Panc1 (cell line): ENCODE measurements around the gene AFF2. TPM values are rescaled to one million over a fixed set of nuclear protein-coding genes. Genes with fewer than 3 reads are reported as not detected.

Experiments
- ATAC-seq: fragments of 200-7000 bp; cut with Tn5 transposase; 2 replicates; pipeline ENCODE4 v1.9.1; 2020; ENCODE audit warnings: mild to moderate bottlenecking, moderate library complexity
- BruUV-seq: library from RNA; stranded (reverse); fragments of 400-500 nt; replicated peaks from 2 replicates; lab custom pipeline; 2021; lab: Mats Ljungman, UMichigan
- CTCF ChIA-PET: fragments of 300-600 bp; sonication (Branson Sonifier 250); formaldehyde crosslinking; loops from one replicate; lab custom pipeline; 2022; ENCODE audit warnings: antibody characterized with exemption; lab: Charles Lee
- POLR2A ChIA-PET: fragments of 300-600 bp; sonication (Branson Sonifier 250); formaldehyde crosslinking; loops from one replicate; lab custom pipeline; 2022; ENCODE audit warnings: antibody characterized with exemption; lab: Charles Lee
- DNase-seq: peaks from one replicate; pipeline ENCODE4 v3.0.0-alpha.2; 2010; ENCODE audit warnings: low read depth, low spot score
- H3K27ac ChIP-seq: 2 replicates; pipeline ENCODE4 v1.5.1; 2011; ENCODE audit warnings: mild to moderate bottlenecking, low read length, inconsistent platforms
- H3K27me3 ChIP-seq: fragments of 200-500 bp; sonication (Bioruptor generic); 2 replicates; pipeline ENCODE4 v1.6.0; 2014; ENCODE audit warnings: low read length, inconsistent platforms; ENCODE audit not compliant: control insufficient read depth, insufficient read depth
- H3K36me3 ChIP-seq: fragments of 200-500 bp; sonication (Bioruptor generic); 2 replicates; pipeline ENCODE4 v1.5.1; 2014; ENCODE audit warnings: inconsistent platforms, mild to moderate bottlenecking, low read length, moderate library complexity; ENCODE audit not compliant: control insufficient read depth, insufficient read depth
- H3K4me1 ChIP-seq: 2 replicates; pipeline ENCODE4 v1.5.1; 2011; ENCODE audit warnings: inconsistent platforms, mild to moderate bottlenecking, low read length, moderate library complexity; ENCODE audit not compliant: control insufficient read depth, insufficient read depth
- H3K4me3 ChIP-seq, 2 experiments: 2 replicates each; pipeline ENCODE4 v1.5.1; 2011 to 2012; ENCODE audit warnings: low read depth in 2 of 2, low read length in 2 of 2, mild to moderate bottlenecking in 2 of 2, inconsistent platforms in 1 of 2, moderate library complexity in 1 of 2
- H3K9me3 ChIP-seq: fragments of 200-500 bp; sonication (Bioruptor generic); 2 replicates; pipeline ENCODE4 v1.5.1; 2014; ENCODE audit warnings: low read depth, mild to moderate bottlenecking, inconsistent platforms, low read length, moderate library complexity; ENCODE audit not compliant: control insufficient read depth, insufficient read depth
- POLR2AphosphoS5 ChIP-seq: IDR thresholded peaks from 2 replicates; pipeline ENCODE4 v1.6.1; 2012; ENCODE audit warnings: mild to moderate bottlenecking, low read depth, low read length, moderate library complexity
- SIN3A ChIP-seq: IDR thresholded peaks from 2 replicates; pipeline ENCODE4 v1.6.1; 2012; ENCODE audit warnings: low read depth, mild to moderate bottlenecking, low read length, moderate library complexity, borderline replicate concordance; ENCODE audit not compliant: insufficient read depth
- TCF7L2 ChIP-seq: IDR thresholded peaks from 2 replicates; pipeline ENCODE4 v1.6.1; 2011; ENCODE audit warnings: mild to moderate bottlenecking, low read depth, low read length, inconsistent platforms
- in situ Hi-C: cut with HindIII; loops from 2 replicates; pipeline ENCODE4 v1.10.0; 2016; ENCODE audit warnings: low sequenced_read_pairs, low pct_unique_long_range_greater_than_20kb
- intact Hi-C: fragments of 100-400 bp; cut with micrococcal nuclease; formaldehyde crosslinking; loops from one replicate; pipeline ENCODE4 v1.10.0; 2022; ENCODE audit not compliant: unreplicated experiment
- total RNA-seq: library from RNA; stranded (reverse); gene quantifications from one replicate; pipeline ENCODE4 v1.2.1, GENCODE V29; 2021; ENCODE audit not compliant: unreplicated experiment
- TF ChIP-seq, protein P1 (sequence below): fragments of 450-650 bp; IDR thresholded peaks from 2 replicates; pipeline ENCODE4 v1.5.1; 2017; ENCODE audit warnings: mild to moderate bottlenecking
- TF ChIP-seq, protein P2 (sequence below), 2 experiments: IDR thresholded peaks; 2 replicates each; pipeline ENCODE4 v1.6.1; 2011 to 2012; ENCODE audit warnings: low read depth in 2 of 2, control low read depth in 1 of 2, low read length in 1 of 2, mild to moderate bottlenecking in 1 of 2, moderate library complexity in 1 of 2; ENCODE audit not compliant: insufficient read depth in 1 of 2

AFF2 gene
- total RNA-seq, 1 experiment from 2014 or later = 0.05 TPM

DNA sequence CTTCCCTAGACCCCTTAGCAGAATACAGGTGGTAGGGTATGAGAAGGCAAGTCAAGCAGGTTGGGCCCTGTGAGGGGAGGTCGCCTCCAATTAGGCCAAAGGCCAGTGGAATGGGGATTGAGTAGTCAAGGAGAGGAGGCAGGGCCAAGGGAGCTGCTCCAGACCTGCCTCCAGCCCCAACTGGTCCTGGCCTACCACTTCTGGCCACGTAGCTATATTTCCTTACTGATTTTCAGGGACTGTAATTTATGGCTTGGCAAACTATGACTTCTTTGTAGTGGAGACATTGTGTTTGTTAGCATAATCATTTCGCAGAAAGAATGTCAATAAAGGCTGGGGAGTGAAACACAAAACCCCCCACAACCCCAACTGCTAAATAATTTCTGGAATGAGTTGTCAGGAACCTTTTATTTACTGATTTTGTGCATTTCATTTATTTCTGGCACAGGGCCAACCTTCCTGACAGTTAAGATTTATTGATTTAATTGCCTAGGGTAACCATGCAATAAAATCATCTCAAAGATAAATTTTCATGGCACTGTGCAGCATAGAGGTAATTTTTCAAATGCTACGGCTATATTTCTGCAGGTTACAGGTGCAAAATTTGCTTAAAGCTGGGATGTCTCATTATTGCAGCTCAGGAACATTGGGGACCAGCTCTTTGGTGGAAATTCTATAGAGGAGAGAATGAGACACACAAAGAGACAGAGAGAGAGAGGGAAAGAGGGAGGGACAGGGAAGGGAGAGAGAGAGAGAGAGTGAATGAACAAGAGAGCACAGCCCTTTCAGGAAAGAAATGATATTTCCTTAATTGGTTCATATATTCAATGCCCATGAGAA, 509.8 kb downstream of the AFF2 start:
- CTCF ChIA-PET = no interaction called here
- Histone ChIP-seq H3K9me3 (no peaks in the 10 kb centered on the region), H3K27ac (no peak overlapping the region), H3K4me1 (no peaks in the 10 kb centered on the region), H3K4me3 (no peak overlapping the region), H3K27me3 (no peaks in the 10 kb centered on the region), H3K36me3 (no peaks in the 10 kb centered on the region)
- in situ Hi-C loops = no loop called here
- DNase-seq (no peak), ATAC-seq (no peak)
- POLR2A ChIA-PET = no interaction called here
- TF ChIP-seq SIN3A (no peak), POLR2AphosphoS5 (no peak), TCF7L2 (no peak)
- TF ChIP-seq, protein P1, sequence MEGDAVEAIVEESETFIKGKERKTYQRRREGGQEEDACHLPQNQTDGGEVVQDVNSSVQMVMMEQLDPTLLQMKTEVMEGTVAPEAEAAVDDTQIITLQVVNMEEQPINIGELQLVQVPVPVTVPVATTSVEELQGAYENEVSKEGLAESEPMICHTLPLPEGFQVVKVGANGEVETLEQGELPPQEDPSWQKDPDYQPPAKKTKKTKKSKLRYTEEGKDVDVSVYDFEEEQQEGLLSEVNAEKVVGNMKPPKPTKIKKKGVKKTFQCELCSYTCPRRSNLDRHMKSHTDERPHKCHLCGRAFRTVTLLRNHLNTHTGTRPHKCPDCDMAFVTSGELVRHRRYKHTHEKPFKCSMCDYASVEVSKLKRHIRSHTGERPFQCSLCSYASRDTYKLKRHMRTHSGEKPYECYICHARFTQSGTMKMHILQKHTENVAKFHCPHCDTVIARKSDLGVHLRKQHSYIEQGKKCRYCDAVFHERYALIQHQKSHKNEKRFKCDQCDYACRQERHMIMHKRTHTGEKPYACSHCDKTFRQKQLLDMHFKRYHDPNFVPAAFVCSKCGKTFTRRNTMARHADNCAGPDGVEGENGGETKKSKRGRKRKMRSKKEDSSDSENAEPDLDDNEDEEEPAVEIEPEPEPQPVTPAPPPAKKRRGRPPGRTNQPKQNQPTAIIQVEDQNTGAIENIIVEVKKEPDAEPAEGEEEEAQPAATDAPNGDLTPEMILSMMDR = no peak
- TF ChIP-seq, protein P2, sequence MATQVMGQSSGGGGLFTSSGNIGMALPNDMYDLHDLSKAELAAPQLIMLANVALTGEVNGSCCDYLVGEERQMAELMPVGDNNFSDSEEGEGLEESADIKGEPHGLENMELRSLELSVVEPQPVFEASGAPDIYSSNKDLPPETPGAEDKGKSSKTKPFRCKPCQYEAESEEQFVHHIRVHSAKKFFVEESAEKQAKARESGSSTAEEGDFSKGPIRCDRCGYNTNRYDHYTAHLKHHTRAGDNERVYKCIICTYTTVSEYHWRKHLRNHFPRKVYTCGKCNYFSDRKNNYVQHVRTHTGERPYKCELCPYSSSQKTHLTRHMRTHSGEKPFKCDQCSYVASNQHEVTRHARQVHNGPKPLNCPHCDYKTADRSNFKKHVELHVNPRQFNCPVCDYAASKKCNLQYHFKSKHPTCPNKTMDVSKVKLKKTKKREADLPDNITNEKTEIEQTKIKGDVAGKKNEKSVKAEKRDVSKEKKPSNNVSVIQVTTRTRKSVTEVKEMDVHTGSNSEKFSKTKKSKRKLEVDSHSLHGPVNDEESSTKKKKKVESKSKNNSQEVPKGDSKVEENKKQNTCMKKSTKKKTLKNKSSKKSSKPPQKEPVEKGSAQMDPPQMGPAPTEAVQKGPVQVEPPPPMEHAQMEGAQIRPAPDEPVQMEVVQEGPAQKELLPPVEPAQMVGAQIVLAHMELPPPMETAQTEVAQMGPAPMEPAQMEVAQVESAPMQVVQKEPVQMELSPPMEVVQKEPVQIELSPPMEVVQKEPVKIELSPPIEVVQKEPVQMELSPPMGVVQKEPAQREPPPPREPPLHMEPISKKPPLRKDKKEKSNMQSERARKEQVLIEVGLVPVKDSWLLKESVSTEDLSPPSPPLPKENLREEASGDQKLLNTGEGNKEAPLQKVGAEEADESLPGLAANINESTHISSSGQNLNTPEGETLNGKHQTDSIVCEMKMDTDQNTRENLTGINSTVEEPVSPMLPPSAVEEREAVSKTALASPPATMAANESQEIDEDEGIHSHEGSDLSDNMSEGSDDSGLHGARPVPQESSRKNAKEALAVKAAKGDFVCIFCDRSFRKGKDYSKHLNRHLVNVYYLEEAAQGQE (IDR thresholded peaks at IDR 0.05; ENCODE audit: insufficient read depth in 1 of 2, low read depth in 2 of 2, low read length in 1 of 2) = no peak
- intact Hi-C loops = no loop called here
- no TSS peak for BruUV-seq

DNA sequence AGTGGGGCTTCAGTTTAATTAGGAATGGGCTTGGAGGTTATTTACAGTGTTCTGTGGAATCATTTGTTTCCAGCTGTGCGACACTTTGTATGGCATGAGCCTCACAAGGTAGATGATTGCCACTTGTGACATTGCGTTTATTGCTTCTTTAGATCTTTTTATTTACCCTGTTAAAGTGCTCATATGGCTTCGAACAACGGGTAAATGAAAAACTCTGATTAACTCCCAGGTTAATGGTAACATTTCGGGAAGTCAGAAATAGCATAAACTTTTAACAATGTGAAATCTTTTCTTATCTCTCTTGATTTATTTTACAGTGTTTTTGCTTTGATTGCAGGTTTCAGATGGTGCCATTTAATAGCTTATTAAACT, 510.4 kb downstream of the AFF2 start:
- DNase-seq (no peak), ATAC-seq (no peak)
- no peaks in the 10 kb centered on the region for H3K36me3 ChIP-seq
- H3K27me3 ChIP-seq = no peaks in the 10 kb centered on the region
- ChIA-PET POLR2A (no interaction called here), CTCF (no interaction called here)
- TF ChIP-seq POLR2AphosphoS5 (no peak), SIN3A (no peak), TCF7L2 (no peak)
- TF ChIP-seq, protein P2 (IDR thresholded peaks at IDR 0.05; ENCODE audit: insufficient read depth in 1 of 2, low read depth in 2 of 2, low read length in 1 of 2) = no peak
- TF ChIP-seq, protein P1 = no peak
- no peak overlapping the region for H3K27ac ChIP-seq
- in situ Hi-C loops = no loop called here
- intact Hi-C loops = no loop called here
- BruUV-seq = no TSS peak
- no peaks in the 10 kb centered on the region for H3K9me3 ChIP-seq
- no peaks in the 10 kb centered on the region for H3K4me1 ChIP-seq
- no peak overlapping the region for H3K4me3 ChIP-seq
